PC-3 (cell line): ENCODE data around the gene ZFC3H1. TPM values are rescaled to one million over a fixed set of nuclear protein-coding genes. Genes with fewer than 3 reads are reported as not detected.

ENCODE experiments used
- ATAC-seq: fragments of 200-7000 bp; cut with Tn5 transposase; 2 replicates; pipeline ENCODE4 v1.9.1; 2020; ENCODE audit warnings: mild to moderate bottlenecking, moderate library complexity
- BruUV-seq: library from RNA; stranded (reverse); fragments of 400-500 nt; replicated peaks from 2 replicates; lab custom pipeline; 2021; lab: Mats Ljungman, UMichigan
- CTCF ChIA-PET: fragments of 300-600 bp; sonication (Branson Sonifier 250); formaldehyde crosslinking; loops from one replicate; lab custom pipeline; 2022; ENCODE audit warnings: antibody characterized with exemption; lab: Charles Lee
- POLR2A ChIA-PET: fragments of 300-600 bp; sonication (Branson Sonifier 250); formaldehyde crosslinking; loops from one replicate; lab custom pipeline; 2022; ENCODE audit warnings: antibody characterized with exemption; ENCODE audit not compliant: unreplicated experiment; lab: Charles Lee
- DNase-seq: peaks from one replicate; pipeline ENCODE4 v3.0.0-alpha.2; 2015
- H2AFZ ChIP-seq: fragments of 300-600 bp; sonication (generic); 2 replicates; pipeline ENCODE4 v1.6.0; 2016; ENCODE audit warnings: antibody characterized with exemption, low read length
- H3F3A ChIP-seq: fragments of 300-600 bp; sonication (generic); one replicate; pipeline ENCODE4 v1.6.0; 2017; ENCODE audit warnings: antibody characterized with exemption, low read length, control low read depth, mild to moderate bottlenecking; ENCODE audit not compliant: unreplicated experiment
- H3K27ac ChIP-seq: fragments of 300-600 bp; sonication (generic); 2 replicates; pipeline ENCODE4 v1.5.1; 2016; ENCODE audit warnings: mild to moderate bottlenecking, low read length
- H3K27me3 ChIP-seq: fragments of 300-600 bp; sonication (generic); 2 replicates; pipeline ENCODE4 v1.6.1; 2016; ENCODE audit warnings: low read length, mixed read lengths
- H3K36me3 ChIP-seq: fragments of 300-600 bp; sonication (generic); 2 replicates; pipeline ENCODE4 v1.6.1; 2016; ENCODE audit warnings: low read depth, mixed run types, low read length, mixed read lengths
- H3K4me1 ChIP-seq: fragments of 300-600 bp; sonication (generic); 2 replicates; pipeline ENCODE4 v1.5.1; 2016; ENCODE audit warnings: low read length; ENCODE audit not compliant: insufficient read depth
- H3K4me2 ChIP-seq: fragments of 300-600 bp; sonication (generic); 2 replicates; pipeline ENCODE4 v1.6.0; 2016; ENCODE audit warnings: low read length
- H3K4me3 ChIP-seq: fragments of 300-600 bp; sonication (generic); 2 replicates; pipeline ENCODE4 v1.5.1; 2016; ENCODE audit warnings: mild to moderate bottlenecking, low read length, mixed read lengths
- H3K79me2 ChIP-seq: fragments of 300-600 bp; sonication (generic); 2 replicates; pipeline ENCODE4 v1.6.1; 2017; ENCODE audit warnings: low read length, mixed read lengths
- H3K9ac ChIP-seq: fragments of 300-600 bp; sonication (generic); 2 replicates; pipeline ENCODE4 v1.6.0; 2016; ENCODE audit warnings: mild to moderate bottlenecking, low read length
- H3K9me2 ChIP-seq: fragments of 300-600 bp; sonication (generic); replicated peaks from 2 replicates; pipeline ENCODE4 v1.6.1; 2016; ENCODE audit warnings: mixed run types, low read length, mixed read lengths
- H3K9me3 ChIP-seq: fragments of 300-600 bp; sonication (generic); 2 replicates; pipeline ENCODE4 v1.6.1; 2016; ENCODE audit warnings: low read length, mixed read lengths
- H4K20me1 ChIP-seq: fragments of 300-600 bp; sonication (generic); 2 replicates; pipeline ENCODE4 v1.6.1; 2016; ENCODE audit warnings: low read length, mixed read lengths
- EZH2 ChIP-seq: fragments of 300-600 bp; sonication (generic); IDR thresholded peaks from one replicate; pipeline ENCODE4 v1.6.1; 2017; ENCODE audit warnings: antibody characterized with exemption, mild to moderate bottlenecking, low read length; ENCODE audit not compliant: unreplicated experiment
- EZH2phosphoT487 ChIP-seq: fragments of 300-600 bp; sonication (generic); IDR thresholded peaks from 2 replicates; pipeline ENCODE4 v1.6.1; 2018; ENCODE audit warnings: mild to moderate bottlenecking, antibody characterized with exemption, low read length, borderline replicate concordance
- intact Hi-C: fragments of 100-400 bp; cut with micrococcal nuclease; formaldehyde crosslinking; loops from 2 replicates; pipeline ENCODE4 v1.9.0; 2023
- total RNA-seq: library from RNA; depleted of rRNA; stranded (reverse); fragments of >200 nt; gene quantifications from 2 replicates; pipeline ENCODE4 v1.2.3, GENCODE V29; 2014
- TF ChIP-seq, protein P1 (sequence below): fragments of 300-600 bp; sonication (generic); conservative IDR thresholded peaks from 2 replicates; pipeline ENCODE4 v1.5.1; 2017; ENCODE audit warnings: antibody characterized with exemption, low read depth, mild to moderate bottlenecking, low read length

Gene ZFC3H1
- total RNA-seq, 1 experiment from 2014 or later: 13.7 TPM

DNA sequence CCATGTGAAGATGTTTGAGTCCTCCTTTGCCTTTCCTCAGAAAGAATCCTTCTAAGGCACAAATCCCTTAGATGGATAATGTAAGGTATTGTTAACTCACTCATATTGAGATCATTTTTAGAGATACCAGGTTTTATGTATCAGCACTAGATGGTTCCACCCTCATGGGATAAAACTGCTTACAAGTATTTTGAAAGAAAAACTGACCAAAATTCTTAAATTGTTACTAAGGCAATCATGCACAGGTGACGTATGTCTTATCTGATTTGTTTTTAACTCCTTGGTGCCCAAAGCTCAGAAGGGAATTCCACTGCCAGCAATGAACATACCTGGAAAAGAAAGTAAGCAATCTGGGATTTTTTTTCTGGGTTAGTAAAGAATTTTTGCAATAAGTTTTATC is 78.4 kb downstream of the ZFC3H1 start:
- Histone ChIP-seq H3K27me3 (no peaks in the 10 kb centered on the region), H3K9me2 (no peaks in the 10 kb centered on the region), H3K27ac (no peak overlapping the region), H3K36me3 (no peaks in the 10 kb centered on the region), H2AFZ (no peak overlapping the region), H3K9me3 (no peaks in the 10 kb centered on the region), H3K4me1 (no peaks in the 10 kb centered on the region), H3K9ac (no peak overlapping the region), H3K4me3 (no peak overlapping the region), H4K20me1 (no peaks in the 10 kb centered on the region), H3F3A (no peaks in the 10 kb centered on the region), H3K79me2 (no peaks in the 10 kb centered on the region), H3K4me2 (no peak overlapping the region)
- intact Hi-C loops: no loop called here
- DNase-seq (no peak), ATAC-seq (no peak)
- no TSS peak for BruUV-seq
- CTCF ChIA-PET: no interaction called here
- POLR2A ChIA-PET: no interaction called here
- TF ChIP-seq EZH2phosphoT487 (no peak), EZH2 (no peak)
- TF ChIP-seq, protein P1, sequence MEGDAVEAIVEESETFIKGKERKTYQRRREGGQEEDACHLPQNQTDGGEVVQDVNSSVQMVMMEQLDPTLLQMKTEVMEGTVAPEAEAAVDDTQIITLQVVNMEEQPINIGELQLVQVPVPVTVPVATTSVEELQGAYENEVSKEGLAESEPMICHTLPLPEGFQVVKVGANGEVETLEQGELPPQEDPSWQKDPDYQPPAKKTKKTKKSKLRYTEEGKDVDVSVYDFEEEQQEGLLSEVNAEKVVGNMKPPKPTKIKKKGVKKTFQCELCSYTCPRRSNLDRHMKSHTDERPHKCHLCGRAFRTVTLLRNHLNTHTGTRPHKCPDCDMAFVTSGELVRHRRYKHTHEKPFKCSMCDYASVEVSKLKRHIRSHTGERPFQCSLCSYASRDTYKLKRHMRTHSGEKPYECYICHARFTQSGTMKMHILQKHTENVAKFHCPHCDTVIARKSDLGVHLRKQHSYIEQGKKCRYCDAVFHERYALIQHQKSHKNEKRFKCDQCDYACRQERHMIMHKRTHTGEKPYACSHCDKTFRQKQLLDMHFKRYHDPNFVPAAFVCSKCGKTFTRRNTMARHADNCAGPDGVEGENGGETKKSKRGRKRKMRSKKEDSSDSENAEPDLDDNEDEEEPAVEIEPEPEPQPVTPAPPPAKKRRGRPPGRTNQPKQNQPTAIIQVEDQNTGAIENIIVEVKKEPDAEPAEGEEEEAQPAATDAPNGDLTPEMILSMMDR: no peak

DNA sequence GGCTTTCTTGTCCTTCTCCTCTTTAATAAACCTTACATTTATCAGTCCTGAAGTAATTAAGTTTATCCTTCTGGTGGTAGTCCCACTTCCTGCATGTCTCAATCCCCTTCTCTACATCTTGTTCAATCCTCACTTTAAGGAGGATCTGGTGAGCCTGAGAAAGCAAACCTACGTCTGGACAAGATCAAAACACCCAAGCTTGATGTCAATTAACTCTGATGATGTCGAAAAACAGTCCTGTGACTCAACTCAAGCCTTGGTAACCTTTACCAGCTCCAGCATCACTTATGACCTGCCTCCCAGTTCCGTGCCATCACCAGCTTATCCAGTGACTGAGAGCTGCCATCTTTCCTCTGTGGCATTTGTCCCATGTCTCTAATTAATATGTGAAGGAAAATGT is 79.3 kb downstream of the ZFC3H1 start:
- no peaks in the 10 kb centered on the region for H3F3A ChIP-seq
- DNase-seq: no peak
- no TSS peak for BruUV-seq
- H3K4me3 ChIP-seq: no peak overlapping the region
- ATAC-seq: no peak
- H3K9me3 ChIP-seq: no peaks in the 10 kb centered on the region
- no peaks in the 10 kb centered on the region for H3K4me1 ChIP-seq
- no peak overlapping the region for H3K9ac ChIP-seq
- H3K4me2 ChIP-seq: no peak overlapping the region
- no peaks in the 10 kb centered on the region for H3K9me2 ChIP-seq
- no peak for TF ChIP-seq EZH2phosphoT487
- TF ChIP-seq, protein P1: no peak
- no peak for TF ChIP-seq EZH2
- no peaks in the 10 kb centered on the region for H4K20me1 ChIP-seq
- ChIA-PET CTCF (no interaction called here), POLR2A (no interaction called here)
- intact Hi-C loops: no loop called here
- H3K27ac ChIP-seq: no peak overlapping the region
- no peak overlapping the region for H2AFZ ChIP-seq
- no peaks in the 10 kb centered on the region for H3K27me3 ChIP-seq
- H3K36me3 ChIP-seq: no peaks in the 10 kb centered on the region
- no peaks in the 10 kb centered on the region for H3K79me2 ChIP-seq

DNA sequence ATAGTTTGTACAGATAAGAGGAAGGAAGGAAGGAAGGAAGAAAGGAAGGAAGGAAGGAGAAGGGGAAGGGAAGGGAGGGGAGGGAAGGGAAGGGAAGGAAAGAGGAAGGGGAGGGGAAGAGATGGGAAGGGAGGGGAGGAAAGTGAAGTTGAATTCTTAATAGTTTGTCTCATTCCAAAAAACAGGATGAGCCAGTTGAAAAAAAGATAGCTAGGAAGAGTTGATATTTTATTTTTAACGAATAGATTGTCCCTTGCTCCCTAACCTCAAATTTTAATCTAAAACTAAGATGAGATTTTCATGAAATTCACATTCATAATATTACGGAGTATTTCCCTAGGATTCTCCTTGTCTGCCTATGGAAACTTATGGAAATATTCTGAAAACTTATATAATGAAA is 80.7 kb downstream of the ZFC3H1 start:
- ChIA-PET POLR2A (no interaction called here), CTCF (no interaction called here)
- Histone ChIP-seq H3K9ac (no peak overlapping the region), H3K27ac (no peak overlapping the region), H3K9me3 (no peaks in the 10 kb centered on the region), H3K4me2 (no peak overlapping the region), H3K27me3 (no peaks in the 10 kb centered on the region), H4K20me1 (no peaks in the 10 kb centered on the region), H3K4me3 (no peak overlapping the region), H3K36me3 (no peaks in the 10 kb centered on the region), H3F3A (no peaks in the 10 kb centered on the region), H3K4me1 (no peaks in the 10 kb centered on the region), H2AFZ (no peak overlapping the region), H3K9me2 (no peaks in the 10 kb centered on the region), H3K79me2 (no peaks in the 10 kb centered on the region)
- no peak for ATAC-seq
- TF ChIP-seq EZH2 (no peak), EZH2phosphoT487 (no peak)
- TF ChIP-seq, protein P1: no peak
- intact Hi-C loops: no loop called here
- DNase-seq: no peak
- no TSS peak for BruUV-seq
